ENCODE measurements around the gene SASH1.

DNA sequence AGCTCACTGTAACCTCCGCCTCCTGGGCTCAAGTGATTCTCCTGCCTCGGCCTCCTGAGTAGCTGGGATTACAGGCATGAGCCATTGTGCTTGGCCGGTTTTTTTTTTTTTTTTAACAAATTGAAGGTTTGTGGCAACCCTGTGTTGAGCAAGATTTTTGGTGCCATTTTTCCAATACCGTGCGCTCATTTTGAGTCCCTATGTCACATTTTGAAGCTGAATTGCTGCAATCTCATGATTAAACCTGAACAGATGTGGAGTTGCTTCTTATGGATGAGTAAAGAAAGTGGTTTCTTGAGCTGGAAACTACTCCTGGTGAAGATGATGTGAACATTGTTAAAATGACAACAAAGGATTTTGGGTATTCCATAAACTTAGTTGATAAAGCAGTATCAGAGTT, 16.6 kb downstream of the SASH1 start:
- no peak for TF ChIP-seq POLR2A (IDR thresholded peaks at IDR 0.05)
- TF ChIP-seq, protein P1, sequence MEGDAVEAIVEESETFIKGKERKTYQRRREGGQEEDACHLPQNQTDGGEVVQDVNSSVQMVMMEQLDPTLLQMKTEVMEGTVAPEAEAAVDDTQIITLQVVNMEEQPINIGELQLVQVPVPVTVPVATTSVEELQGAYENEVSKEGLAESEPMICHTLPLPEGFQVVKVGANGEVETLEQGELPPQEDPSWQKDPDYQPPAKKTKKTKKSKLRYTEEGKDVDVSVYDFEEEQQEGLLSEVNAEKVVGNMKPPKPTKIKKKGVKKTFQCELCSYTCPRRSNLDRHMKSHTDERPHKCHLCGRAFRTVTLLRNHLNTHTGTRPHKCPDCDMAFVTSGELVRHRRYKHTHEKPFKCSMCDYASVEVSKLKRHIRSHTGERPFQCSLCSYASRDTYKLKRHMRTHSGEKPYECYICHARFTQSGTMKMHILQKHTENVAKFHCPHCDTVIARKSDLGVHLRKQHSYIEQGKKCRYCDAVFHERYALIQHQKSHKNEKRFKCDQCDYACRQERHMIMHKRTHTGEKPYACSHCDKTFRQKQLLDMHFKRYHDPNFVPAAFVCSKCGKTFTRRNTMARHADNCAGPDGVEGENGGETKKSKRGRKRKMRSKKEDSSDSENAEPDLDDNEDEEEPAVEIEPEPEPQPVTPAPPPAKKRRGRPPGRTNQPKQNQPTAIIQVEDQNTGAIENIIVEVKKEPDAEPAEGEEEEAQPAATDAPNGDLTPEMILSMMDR (IDR thresholded peaks at IDR 0.05), result no peak

Data from tibial nerve (tissue), 3 donors.